ENCODE data around the gene SEC11A.

Gene SEC11A

DNA sequence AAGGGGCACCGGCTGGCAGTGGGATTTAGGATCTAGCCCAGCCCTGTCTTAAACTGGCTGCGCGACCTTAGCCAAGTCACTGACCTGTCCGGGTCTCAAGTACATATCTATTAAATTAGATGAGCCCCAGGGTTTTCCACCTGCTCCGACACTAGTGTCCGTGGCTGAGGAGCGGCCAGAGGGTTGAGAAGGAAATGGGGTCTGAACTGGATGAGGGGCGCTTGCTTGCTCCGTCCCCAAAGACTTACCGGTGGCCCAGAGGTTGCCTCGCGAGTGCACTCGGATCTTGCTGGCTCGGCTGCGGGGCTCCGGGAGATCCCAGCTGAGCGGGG lies 58.2 kb downstream of the SEC11A start:
- TF ChIP-seq, protein P1, sequence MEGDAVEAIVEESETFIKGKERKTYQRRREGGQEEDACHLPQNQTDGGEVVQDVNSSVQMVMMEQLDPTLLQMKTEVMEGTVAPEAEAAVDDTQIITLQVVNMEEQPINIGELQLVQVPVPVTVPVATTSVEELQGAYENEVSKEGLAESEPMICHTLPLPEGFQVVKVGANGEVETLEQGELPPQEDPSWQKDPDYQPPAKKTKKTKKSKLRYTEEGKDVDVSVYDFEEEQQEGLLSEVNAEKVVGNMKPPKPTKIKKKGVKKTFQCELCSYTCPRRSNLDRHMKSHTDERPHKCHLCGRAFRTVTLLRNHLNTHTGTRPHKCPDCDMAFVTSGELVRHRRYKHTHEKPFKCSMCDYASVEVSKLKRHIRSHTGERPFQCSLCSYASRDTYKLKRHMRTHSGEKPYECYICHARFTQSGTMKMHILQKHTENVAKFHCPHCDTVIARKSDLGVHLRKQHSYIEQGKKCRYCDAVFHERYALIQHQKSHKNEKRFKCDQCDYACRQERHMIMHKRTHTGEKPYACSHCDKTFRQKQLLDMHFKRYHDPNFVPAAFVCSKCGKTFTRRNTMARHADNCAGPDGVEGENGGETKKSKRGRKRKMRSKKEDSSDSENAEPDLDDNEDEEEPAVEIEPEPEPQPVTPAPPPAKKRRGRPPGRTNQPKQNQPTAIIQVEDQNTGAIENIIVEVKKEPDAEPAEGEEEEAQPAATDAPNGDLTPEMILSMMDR (IDR thresholded peaks at IDR 0.05; ENCODE audit: low read depth, low read length), result no peak

DNA sequence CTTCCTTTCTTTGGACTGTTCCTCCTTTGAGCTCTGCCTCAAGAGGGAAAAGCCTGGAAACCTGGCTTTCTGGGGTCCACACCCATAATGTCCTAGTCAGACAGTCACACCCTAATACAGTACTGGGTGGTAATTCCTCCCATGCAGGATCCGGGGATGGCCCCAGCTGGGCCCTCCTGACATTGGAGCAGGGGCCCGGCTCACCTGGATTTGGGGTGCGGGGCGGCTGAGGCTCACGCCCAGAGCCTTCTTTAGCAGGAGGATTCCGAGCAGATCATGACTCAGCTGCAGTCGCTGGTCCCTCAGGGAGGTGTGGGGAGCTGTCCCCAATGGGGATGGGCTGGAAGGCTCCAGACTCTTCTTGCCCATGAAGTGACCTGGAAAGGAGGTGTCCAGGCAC lies 59.0 kb downstream of the SEC11A start:
- no peak for DNase-seq (ENCODE audit: extremely low read depth, low read depth)
- TF ChIP-seq, protein P1 (IDR thresholded peaks at IDR 0.05; ENCODE audit: low read depth, low read length), result no peak

More for the DNA sequence above, 58.2 kb downstream of the SEC11A start:
- no peak for DNase-seq (ENCODE audit: extremely low read depth, low read depth)

DNA sequence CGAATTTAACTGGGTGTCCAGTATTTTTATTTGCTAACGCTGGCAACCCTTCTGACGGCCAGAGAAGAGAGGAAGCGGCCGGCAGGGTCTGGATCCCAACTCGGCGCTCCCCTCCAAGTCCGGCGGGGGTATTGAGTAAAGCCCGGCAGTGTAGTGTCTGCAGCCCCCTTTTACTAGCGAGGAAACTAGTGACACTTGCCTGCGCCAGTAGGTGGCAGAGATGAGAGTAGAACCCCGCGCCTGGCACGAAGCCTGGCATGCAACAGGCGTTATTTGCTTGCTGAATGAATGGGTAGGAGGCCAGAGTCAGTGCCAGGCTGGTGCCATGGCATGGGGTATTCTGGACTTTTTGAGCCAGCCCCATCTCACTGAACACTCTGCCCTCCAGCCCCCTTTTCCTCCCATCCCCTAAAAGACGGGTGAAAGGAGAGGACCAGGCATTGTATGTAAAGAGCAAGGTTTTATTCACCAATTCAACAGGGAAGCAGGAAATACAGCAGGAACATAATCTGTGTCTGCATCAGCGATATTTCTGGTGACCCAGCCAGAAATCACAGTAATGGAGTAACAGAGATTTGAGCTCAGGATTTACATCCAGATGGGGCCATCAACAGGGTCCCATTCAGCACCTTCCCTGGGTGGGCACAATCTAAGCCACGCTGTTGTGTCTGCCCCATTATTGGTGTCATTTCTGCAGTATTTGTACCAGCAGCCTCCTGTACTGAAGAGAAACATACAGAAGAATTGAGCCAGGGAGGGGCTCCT lies 61.1 kb downstream of the SEC11A start:
- TF ChIP-seq, protein P1 (IDR thresholded peaks at IDR 0.05; ENCODE audit: low read depth, low read length), result peak; percentile 79
- DNase-seq (ENCODE audit: extremely low read depth, low read depth), result peak; percentile 49

DNA sequence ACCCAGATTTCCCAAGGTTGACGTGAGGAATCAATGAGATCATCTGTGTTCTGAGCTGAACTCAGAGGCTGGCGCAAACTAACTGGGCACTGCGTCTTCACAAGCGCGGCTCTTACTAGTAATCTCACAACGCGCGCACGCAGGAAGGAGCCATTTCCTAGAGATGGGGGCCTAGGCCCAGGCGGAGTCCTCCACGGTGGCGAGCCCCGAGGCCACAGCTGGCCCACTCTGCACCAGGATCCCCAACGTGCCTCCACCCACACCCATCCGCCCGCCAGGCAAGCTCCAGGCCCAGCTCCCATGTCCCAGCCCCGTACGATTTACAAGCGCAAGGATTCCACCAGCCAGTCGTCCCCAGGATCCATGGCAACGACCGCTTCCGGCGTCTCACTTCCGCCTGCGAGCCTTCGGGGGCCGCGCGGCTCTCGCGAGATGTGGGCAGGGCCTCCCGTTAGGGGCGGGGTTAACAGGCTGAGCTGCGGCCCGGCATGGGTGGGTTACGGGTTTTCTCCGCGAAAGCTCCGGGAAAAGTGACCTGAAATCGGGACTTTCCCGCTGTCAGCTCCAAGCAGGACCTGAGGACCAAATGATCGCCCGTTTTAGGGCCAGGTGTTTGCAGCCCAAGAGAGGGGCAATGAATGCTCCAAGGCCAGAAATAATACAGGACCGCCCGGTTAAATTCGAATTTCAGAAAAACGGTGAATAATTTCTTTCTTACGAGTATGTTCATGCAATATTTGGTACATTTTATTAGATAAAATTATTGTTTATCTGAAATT lies 61.8 kb downstream of the SEC11A start, which contains the start of gene WDR73:
Gene WDR73, minus strand, starts transcription at position 374 of the 779 bp plus-strand sequence. Its CDS starts 9 bp downstream, at position 365.
- TF ChIP-seq, protein P1 (IDR thresholded peaks at IDR 0.05; ENCODE audit: low read depth, low read length), result no peak
- DNase-seq (ENCODE audit: extremely low read depth, low read depth), result peak; percentile 81

DNA sequence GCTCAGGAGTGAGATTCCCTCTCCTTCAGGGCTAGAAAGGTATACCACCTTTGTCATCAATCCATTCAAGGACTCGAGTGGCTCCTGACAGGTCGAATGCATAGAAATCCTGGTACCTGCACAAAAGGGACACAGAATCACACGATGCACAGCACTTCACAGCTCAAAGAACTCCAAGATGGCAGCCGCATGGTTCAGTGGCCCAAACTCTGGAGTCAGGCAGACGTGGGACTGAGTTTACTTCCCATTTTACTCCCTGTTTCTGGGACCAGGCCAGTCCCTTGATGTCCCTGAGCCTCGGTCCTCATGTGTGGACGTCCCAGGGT lies 62.4 kb downstream of the SEC11A start:
- no peak for DNase-seq (ENCODE audit: extremely low read depth, low read depth)
- TF ChIP-seq, protein P1 (IDR thresholded peaks at IDR 0.05; ENCODE audit: low read depth, low read length), result no peak

DNA sequence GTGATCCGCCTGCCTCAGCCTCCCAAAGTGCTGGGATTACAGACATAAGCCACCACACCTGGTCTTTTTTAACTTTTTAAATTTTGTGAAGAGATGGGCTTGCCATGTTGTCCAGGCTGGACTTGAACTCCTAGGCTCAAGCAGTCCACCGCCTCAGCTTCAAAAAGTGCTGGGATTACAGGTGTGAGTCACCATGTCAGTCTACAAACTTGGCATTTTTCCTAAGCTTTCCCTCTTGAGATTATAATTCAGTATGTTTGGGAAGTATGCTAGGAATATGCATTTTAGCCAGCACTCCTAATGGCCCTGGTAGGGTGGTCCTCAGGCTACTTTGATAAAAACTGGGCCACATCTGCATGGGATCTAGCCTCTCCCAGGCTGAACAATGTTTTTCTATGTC lies 66.2 kb downstream of the SEC11A start:
- no peak for DNase-seq (ENCODE audit: extremely low read depth, low read depth)

More for the DNA sequence above, 66.2 kb downstream of the SEC11A start:
- TF ChIP-seq, protein P1 (IDR thresholded peaks at IDR 0.05; ENCODE audit: low read depth, low read length), result no peak

All from AG09319 (cell line).